Cardiac atrium fibroblast (primary cell): ENCODE data around the gene MLYCD. TPM values are rescaled to one million over a fixed set of nuclear protein-coding genes. Genes with fewer than 3 reads are reported as not detected.

ENCODE experiments used
- total RNA-seq: library from RNA; depleted of rRNA; stranded (reverse); fragments of >200 nt; gene quantifications from 2 replicates; pipeline ENCODE4 v1.2.3, GENCODE V29; 2015

Gene MLYCD
- total RNA-seq: 2.0 and 2.8 TPM in 2 replicates

GRCh38 chr16:83898463-83899271, at the start of gene MLYCD:
MLYCD (plus strand) TSS chr16:83899115; CDS start chr16:83899145, 30 bp downstream.

GRCh38 chr16:83952940-83953795, 54.3 kb downstream of the MLYCD start, which contains the start of gene OSGIN1:
OSGIN1 (plus strand) TSS chr16:83953240; CDS start chr16:83957672, 4,432 bp downstream.

DNA sequence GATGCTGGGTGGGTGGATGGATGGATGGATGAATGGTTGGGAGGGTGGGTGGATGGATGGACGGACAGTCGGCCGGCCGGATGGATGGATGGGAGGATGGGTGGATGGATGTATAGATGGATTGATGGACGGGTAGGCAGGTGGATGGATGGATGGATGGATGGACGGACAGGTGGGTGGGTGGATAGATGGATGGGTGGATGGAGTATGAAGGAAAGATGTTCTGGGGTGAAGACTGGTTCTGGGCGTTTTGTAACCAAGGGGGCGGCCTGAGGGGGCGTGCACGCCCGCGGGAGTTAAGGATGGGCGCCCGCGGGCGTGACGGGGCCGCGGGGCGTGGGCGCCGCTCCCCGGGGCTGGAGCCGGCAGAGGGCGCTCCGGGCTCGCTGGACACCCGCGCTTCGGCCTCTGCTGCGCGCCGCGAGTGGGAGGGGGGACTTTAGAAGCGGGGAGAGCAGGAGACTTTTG, 69.0 kb downstream of the MLYCD start, which contains the start of gene NECAB2:
Gene NECAB2, plus strand, starts transcription at position 407 of the 468 bp plus-strand sequence. CDS start 405 bp downstream, outside the sequence.

Other genes starting within 250 kb of the MLYCD start
- gene HSBP1, start 91.1 kb upstream of the MLYCD start, total RNA-seq: 11.9 and 18.3 TPM in 2 replicates
- gene OSGIN1, start 54.1 kb downstream of the MLYCD start, total RNA-seq: 4.0 and 5.3 TPM in 2 replicates
- not detected in 2 replicates for gene NECAB2, start 69.1 kb downstream of the MLYCD start, total RNA-seq
- not detected in 2 replicates for gene SLC38A8, start 143.7 kb downstream of the MLYCD start, total RNA-seq
- gene MBTPS1, start 217.8 kb downstream of the MLYCD start, total RNA-seq: 105 and 113 TPM in 2 replicates
- 13.0 and 14.3 TPM in 2 replicates for gene HSDL1, start 246.1 kb downstream of the MLYCD start, total RNA-seq
- gene DNAAF1, start 246.2 kb downstream of the MLYCD start, total RNA-seq: not detected in 2 replicates